ENCODE data around the gene RNF167.

The RNF167 gene

DNA sequence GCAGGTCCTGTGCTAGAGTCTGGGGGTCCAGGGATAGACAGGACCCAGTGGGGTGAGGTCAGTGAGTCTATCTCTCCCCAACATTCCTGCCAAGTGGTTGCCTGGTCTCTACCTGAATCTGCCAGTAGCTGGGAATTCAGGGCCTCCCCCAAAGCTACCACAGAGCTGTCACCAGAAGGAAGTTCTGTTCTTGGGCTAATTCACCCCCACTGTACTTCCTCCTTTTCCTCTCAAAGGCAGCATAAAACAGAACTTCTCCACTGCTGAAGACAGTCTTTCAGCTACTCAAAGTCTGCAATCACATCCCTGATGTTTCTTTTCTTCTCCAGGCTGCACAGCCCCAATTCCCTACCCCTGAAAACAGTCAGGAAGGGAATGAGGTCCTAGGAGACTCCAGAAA lies 38.7 kb downstream of the RNF167 start:
- DNase-seq (ENCODE audit: low spot score), result no peak

DNA sequence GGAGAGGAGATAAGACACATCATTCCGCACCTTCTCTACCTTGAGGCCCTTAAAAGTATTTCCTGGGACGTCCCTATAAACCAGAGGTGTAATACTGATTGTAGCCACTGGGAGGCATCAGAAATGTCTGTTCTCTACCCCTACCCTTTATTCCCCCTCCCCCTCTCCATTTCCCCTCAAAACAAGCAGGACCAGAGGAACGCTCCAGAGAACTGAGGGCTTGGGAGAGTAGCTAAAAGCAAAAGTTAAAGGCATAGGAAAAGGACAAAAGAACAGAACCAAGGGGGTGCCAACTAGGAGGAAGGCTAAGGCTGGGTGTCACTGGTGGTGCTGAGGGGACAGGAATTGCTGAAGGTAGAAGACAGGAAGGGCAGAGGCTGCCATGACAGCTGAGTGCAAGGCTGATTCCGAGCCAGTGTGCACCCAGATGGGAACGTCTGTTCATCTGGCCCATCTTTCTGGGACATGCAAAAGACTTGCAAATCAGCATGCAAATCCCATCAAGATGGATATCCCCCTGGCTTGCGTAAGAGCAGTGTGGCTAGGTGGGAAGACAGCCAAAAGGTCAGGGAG lies 40.7 kb downstream of the RNF167 start:
- DNase-seq (ENCODE audit: low spot score), result peak; percentile 46

DNA sequence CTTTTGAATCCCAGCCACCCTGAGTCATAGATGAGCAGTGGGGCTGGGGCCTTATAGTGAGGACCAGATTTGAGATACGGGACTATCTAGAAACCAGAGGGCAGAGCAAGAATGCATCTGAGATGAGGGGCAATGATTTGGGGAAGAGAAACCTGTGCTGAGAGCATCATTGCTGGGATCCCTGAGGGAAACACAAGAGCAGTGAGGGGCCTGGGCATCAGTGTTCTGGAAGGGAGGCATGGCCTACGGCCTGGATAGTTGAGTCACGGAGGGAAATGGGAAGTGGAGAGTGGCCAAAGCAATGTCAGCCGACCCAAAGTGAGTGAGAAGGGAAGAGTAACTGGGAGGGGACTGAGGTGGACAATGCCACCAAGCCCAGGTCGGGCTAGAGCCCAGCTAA lies 42.2 kb downstream of the RNF167 start:
- DNase-seq (ENCODE audit: low spot score), result no peak

DNA sequence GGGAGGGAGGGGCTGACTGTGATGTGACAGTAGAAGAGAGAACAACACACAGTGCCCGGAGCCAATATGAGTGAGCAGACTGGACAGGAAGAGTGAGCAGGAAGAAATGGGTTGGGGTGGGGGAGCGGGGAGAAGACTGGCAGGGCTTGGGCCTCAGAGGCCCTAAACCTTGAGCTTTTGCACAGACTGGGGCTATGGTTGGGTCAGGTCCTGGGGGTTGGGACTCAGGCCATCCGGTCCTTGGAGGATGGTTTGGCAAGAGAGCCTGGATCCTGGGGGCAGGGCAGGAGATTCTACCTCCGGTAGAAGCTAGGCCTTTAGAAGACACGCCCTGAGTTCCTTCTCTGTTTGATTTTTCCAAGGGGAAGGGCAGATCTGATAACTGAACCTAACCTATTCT lies 46.3 kb downstream of the RNF167 start:
- DNase-seq (ENCODE audit: low spot score), result no peak

DNA sequence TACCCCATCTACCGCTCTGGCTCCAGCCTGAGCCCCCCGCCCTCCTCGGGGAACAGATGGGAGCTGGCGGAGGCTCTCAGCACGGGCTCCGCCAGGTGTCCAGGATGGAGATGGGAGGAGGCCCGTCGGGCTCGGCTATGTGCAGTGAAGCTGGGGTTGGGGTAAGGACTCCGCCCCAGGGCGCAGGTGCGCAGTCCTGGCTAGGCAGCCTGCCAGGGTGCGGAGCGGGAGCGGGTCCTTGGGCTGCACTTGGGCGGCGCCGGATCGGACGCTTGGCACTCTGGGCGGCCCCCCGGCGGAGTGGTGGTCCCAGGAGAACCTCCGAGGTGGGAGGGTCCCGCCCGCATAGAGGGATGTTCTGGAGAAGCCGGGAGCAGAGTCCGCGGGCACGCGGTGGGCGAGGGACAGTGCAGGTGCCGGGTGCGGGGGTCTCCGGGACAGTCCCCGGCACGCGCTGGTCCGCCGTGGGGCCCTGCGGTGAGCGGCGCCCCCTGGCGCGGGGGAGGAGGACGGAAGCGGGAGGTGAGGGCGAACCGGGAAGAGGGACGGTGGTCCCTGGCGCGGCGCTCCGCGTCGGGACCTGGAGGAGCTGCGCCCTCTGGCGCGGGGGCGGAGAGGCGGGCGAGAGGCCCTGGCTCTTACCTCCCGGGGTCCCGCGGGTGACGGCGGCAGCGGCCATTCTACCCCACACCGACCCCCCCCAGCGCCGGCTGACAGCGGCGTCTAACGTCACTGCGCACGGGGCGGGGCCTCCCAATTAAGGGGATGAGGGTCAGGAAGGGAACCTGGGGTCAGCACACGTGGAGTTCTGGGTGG lies 47.1 kb downstream of the RNF167 start, which contains the start of gene CAMTA2:
TSS of gene CAMTA2 (minus strand) at position 725 of the 816 bp plus-strand sequence. CDS start 1,453 bp downstream, outside the sequence.
- DNase-seq (ENCODE audit: low spot score), result peak; percentile 84

DNA sequence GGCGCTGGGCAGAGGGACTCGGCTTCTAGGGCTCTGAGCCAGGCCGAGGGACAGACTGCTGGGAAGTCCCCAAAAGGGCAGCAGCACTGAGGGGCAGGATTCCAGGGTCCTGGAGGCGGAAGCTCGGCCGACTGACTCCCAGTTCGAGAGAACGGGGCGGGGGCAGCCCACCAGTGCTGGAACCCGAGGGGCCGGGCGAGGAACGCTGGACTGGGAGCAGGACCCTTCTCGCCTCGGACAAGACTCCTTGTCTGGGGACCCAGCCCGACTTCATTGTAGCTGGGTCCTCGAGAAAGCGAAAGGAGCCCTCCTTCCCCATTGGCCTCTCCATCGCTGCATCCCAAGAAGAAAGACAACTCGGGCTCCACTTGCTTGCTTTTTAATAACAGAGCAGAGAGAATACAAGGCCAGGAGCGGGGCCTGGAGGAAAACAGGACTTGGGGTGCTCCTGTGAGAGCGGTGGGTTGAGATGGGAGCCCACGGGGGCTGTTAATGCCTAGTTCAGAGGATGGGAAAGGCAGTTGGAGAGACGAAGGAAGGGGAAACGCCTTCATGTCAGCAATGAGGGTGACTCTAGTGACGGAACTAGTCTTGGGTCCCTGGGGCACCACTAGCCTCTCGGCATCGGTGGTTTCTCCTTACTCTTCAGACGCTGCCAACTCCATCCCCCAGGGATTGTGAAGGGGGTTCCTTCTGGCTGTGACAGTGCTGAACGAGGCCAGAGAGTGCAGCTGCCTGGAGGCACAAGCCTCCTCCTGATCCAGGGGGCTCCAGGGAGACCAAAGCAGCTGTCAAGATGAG lies 47.9 kb downstream of the RNF167 start:
- peak; percentile 39 for DNase-seq (ENCODE audit: low spot score)

DNA sequence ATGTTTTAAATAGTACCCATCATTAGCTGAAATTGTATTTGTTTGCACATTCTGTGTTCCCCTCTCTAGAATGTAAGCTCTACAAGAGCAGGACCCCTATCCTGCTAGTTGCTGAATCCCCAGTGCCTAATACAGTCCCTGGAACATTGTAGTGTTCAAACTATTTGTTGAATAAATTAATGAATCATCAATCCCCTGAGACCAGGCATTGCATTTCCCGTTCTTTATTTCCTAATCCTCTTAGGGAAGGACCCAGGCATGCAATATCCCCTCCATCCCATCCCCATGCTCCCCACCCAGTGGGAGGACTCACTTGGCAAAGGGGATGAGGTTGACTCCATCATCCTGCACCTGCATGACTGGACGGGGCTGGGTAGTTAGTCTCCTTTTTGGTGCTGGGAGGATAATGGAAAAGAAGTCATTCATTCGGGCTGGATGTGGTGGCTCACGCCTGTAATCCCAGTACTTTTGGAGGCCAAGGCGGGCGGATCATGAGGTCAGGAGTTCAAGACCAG lies 54.1 kb downstream of the RNF167 start:
- no peak for DNase-seq (ENCODE audit: low spot score)

Measured in AG08396 (cell line).